Measurements from ENCODE around the gene RNF223.

Gene RNF223

DNA sequence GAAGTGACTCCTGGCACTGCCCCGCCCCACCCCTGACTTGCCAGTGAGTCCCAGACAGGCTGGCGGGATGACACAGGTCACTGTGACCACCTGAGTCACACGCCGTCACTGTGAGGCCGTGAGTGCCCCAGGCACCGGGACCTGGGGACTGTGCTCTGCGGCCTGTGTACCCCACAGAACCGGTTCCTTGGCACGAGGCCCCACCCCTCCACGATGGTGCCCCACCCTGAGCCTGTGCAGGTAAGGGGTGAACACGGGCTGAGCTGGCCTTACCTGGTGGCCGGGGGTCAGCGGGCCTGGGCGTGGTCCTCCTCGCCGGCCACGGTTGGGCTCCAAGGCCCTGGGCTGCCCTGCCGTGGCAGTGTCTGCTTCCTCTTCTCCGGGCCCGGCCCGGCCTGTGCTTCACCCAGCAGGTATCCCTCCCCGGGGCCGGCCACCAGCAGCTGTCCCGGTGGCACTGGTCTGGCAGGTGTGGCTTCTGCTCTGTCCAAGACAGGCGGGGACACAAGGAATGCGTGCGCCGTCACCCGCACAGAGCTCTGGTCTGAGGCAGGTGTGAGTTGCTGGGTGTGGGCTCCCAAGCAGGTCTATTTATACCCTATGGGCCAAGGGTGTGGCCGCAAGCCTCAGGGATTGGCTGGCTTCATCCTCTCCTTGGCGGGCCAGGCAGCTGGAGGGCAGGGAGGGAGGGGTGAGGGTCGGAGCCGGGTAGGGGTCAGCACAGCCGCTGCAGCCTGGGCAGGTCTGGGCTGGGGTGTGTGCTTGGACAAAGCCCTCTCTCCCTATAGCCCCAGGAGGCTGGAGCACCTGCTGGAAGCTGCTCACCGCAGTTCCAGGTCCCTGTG lies at the start of gene RNF223:
TSS of gene RNF223 (minus strand) at position 564 of the 845 bp plus-strand sequence. CDS start 1,740 bp downstream, outside the sequence.
- DNase-seq = no peak

DNA sequence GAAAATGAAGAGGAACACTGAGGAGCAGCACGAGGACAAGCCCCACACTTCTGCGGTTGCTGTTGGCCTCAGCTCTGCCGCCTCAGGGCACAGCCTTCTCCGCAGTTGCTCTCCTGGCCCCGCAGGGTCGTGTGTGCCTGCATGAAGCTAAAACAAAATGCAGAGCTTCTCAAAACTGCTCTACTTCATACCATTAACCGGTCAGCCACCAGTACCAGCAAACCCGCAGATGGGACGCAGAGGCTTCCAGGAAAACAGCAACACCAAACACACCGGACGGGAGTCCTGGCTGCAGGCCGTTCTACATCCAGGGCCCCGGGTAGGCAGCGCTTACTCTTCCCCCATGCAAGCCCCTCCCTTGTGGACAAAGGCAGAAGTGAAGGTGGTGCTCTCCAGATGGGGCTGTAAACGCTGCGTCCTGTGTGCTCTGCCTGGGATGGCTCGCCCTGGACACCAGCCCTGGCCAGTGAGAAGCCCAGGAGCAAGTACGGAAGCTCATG lies 48.9 kb upstream of the RNF223 start:
- DNase-seq = no peak

DNA sequence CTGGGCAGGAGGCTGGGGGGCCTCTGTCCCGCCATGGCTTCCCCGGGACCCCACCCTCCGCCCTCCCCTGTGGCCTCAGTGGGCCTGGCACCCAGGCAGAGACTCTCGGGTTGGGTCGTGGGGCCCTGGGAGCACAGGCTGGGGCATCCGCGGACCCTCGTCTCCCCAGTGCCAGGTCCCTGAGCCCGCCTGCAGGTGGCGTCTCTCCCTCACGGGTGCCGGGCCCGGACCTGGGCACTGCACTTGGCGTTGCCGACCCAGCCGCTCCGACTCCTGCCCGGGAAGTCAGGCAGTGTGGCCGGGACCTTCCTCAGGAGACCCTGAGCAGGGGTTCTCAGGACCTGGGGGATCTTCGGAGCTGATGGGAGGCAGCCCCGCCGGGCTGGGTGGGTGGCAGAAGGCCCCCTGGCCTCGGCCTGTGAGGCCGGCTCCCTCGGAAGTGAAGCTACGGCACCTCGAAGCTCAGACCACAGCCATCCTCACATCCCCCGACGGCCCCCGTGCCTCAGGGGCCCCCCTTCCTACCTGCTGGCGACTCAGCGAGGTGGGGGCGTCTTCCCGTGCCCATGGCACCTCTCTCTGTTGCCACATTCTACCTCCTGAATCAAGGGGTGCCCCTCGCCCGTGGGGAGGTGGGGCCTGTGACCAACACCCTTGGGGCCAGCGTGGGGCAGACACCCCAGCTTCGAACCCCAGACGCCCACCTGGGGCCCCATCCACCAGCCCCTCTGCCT lies 48.1 kb upstream of the RNF223 start:
- DNase-seq = peak; percentile 88

DNA sequence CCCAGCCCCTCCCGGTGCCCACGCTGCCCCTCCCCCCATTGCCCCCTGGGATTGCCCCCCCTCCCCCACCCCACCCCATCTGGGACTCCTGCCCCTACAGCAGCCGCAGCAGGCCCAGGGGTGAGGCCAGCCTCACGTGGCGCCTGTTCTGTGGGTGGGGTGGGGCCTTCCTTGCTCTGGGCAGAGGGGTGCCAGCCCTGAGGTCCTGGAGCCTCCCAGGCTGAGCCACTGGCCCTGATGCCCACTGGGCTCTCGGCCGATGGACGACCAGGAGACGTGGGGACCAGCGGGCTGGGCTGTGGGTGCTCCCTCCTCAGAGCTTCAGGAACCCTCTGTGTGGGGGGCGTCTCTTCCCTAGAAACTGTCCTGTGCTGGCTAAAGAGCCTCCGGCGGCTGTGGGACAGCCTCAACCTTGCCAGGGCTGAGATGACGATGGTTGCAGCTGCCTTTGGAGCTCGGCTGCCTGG lies 47.5 kb upstream of the RNF223 start:
- DNase-seq = no peak

DNA sequence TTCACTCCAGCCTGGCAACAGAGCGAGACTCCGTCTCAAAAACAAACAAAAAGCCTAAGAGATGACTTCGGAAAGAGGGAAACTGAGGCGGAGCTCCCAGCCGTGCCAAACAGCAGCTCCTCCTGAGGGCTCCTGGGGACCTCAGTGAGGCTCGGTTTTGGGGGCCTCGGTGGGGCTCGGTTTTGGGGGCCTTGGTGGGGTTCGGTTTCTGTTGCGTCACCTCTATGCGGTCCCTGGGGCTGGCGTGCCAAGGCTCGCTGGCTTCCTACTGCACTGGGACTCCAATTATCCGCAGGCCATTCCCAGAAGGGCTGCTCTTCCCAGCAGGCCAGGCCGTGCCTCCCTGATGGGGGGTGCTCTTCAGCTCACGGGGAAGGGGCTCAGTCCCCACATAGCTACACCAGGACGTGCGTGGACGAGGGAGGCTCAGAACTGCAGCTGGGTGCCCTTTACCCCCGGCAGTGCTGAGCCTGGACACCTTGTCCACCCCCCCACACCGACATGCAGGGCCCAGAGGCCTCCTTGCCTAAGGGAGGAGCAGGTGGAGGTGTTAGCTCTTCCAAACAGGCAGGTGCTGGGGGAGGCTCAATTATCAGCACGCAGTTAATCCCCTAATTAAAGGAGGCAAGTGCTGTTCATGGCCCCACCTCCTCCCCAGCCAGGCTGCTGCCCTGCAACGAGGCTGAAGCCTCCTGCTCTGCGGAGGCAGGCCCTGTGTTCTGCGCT lies 46.9 kb upstream of the RNF223 start:
- no peak for DNase-seq

DNA sequence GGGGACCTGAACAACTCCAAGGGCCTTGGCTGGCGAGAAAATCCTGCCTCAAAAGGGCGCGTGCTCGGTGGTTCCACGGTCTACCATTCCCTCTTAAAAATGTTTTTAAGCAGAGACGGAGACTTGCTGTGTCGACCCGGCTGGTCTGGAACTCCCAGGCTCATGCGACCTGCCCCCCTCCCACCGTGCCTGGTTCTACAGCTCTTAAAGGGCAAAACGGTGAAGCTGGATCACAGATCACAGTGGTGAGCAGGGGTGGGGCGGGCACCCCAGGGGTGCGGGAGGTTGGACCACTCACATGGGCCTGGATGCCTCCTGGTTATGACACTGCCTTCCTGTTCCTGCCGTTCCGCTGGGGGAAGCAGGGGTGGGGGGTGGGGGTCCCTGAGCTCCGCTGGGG lies 46.0 kb upstream of the RNF223 start:
- no peak for DNase-seq

DNA sequence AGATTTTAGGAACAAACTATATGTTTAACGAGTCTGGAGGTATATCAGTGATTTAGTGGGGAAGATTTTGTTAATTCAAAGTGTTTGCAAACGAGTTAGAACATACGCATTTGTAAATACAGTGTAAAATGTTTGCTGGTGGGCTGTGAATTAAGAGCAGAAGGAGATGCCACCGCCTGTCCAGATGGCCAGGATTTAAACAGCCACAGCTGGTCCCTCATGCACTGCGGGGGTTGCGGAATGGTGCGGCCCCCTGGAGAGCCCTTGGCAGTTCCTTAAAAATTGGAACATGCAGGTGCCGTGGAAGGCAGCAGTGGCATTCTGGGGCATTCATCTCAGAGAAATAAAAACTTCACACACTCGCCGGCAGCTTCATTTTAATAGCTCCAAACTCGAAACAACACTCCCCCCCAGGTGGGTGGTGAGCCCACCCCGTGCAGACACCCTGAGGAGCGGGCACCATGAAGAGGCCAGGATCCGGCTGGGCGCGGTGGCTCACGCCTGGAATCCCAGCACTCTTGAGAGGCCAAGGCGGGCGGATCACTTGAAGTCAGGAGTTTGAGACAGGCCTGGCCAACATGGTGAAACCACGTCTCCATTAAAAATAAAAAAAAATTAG lies 45.3 kb upstream of the RNF223 start:
- DNase-seq = no peak

DNA sequence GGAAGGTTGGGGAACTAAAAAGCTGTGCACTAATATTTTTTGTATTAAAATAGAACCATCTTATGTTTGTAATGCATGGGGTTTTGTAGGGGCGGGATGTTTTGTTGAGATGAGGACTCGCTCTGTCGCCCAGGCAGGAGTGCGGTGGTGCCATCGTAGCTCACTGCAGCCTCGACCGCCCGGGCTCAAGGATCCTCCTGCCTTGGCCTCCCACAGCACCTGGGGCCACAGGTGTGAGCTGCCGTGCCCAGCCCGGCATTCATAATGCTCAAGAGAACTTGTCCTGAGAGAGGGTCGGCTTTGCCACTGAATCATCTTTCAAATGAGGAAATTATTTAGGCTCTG lies 44.7 kb upstream of the RNF223 start:
- no peak for DNase-seq

DNA sequence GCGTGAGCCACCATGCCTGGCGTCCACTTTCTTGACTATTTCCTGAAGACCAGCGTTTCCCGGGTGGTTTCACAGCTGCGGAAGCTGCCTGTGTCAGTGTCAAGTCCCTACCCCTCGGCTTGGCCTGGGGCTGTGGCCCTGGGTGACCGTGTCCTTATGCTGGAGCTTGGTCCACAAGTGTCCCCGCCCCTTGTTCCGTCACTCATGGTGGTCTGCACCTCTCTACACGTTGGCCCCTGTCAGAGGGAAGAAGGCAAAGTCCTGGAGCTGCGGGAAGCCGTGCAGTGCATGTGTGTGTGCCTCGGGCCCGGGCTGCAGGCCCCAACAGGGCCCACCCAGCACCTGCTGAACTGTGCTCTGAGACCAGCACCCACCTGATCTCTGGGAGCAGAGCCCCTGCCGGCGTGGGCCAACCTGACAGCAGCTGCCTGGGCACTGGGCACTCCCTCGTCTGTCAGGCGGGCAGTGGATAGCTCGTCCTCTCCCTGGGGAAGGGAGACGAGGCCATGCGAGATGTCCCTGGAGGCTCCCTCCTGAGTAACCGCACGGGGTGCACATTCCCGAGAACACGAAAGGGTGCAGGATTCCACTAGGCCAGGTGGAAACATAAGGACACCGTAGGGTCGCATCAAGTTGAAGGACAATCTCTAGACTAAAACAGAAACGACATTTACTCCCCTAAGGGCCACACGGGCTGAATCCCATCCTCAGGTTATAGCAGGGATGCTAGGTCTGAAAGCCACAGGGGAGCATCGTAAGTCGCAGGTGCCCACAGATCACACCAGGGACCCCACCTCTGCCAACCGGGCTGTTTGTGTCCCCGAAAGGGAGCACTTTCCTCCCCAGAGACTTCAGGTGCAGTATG lies 44.1 kb upstream of the RNF223 start:
- no peak for DNase-seq

DNA sequence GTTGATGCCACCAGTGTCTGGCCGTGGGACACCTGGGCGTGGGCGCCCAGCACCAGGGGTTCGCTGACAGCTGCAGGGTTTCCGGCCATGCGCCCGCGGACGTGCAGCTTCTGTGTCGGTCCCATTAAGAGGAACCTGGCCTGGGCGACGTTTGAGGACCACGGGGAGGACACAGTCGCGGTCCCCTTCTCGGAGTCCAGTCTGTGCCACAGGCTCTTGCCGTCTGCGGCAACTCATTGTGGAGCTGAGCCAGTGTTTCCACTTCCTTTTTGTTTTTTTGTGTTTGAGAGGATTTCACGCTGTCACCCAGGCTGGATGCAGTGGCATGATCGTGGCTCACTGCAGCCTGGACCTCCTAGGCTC lies 43.3 kb upstream of the RNF223 start:
- DNase-seq = no peak

DNA sequence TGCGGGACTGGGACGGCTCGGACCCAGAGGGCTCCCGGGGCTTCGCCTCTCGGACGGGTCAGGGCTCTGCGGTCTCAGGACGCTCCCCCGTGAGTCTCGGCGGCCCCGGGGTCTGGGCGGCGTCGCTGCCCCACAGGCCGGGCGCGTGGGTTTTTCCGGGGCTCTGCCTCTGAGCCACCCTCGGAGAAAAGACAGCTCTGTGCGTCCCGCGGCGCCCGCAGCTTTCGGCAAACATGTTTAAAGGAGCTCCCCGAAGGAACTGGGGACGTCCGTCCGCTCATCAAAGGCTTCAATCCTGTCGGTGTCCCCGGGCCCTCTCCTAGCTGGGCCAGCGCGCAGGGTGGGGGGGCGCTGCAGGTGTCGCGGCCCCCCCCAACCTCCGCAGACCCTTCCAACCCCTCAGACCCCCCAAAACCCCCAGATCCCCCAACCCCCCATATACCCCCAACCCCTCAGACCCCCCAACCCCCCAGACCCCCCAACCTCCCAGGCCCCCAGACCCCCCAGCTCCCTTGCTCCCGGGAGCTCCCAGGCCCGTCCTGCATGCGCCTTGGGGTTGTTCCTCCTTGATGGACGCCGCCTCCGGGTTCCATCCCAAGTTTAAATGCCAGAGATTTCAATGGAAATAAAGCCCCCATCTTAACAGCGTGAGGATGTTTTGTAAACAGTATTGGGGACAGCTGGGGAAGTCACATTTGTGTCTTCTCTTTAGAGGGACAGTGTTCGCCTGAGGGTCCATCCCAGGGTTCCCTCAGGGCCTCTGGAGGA lies 42.8 kb upstream of the RNF223 start:
- peak; percentile 49 for DNase-seq

DNA sequence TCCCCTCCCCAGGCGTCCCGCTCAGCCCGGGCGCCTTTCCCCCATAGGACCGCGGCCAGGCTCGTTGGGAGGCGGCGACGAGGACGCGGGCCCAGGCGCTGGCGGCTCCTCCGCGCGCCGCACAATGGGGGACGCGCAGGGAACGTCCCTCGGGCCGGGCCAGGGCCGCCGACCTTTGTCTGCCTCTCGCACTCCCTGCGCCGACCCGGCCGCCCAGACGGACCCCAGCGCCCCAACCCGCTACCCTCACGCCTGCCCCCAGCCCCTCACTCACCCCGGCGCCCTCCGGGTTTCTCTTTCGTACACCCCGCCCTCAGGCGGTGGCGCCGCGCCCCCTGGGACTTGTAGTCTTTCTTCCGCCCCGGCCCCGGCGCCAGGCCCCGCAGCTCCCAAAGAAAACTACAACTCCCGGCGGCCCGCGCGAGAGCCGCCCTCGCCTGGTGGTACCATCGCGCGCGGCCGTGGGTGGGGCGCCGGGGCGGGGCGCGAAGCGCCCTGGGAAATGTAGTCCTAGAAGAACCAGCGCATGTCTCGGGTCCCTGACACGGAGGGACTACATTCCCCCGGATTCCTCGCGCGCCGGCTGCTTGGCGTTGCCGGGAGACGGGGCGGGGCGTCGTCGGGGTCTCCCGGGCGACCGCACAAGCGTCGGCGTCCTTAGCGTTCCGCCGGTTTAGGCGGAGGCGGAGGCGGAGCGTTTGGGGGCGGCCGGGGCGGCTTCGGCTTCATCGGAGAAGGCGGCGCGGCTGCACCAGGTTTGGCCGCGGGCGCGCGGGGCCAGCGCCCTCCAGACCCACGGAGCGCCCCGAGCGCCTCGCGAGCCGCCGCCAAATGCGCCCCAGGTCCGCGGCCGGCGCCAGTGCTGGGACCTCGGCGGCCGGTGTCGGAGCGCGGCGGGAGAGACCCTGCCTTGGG lies 41.9 kb upstream of the RNF223 start, which contains the start of gene C1orf159:
TSS of gene C1orf159 (minus strand) at position 304 of the 915 bp plus-strand sequence. CDS start 24,546 bp downstream, outside the sequence.
- DNase-seq = peak; percentile 99

DNA sequence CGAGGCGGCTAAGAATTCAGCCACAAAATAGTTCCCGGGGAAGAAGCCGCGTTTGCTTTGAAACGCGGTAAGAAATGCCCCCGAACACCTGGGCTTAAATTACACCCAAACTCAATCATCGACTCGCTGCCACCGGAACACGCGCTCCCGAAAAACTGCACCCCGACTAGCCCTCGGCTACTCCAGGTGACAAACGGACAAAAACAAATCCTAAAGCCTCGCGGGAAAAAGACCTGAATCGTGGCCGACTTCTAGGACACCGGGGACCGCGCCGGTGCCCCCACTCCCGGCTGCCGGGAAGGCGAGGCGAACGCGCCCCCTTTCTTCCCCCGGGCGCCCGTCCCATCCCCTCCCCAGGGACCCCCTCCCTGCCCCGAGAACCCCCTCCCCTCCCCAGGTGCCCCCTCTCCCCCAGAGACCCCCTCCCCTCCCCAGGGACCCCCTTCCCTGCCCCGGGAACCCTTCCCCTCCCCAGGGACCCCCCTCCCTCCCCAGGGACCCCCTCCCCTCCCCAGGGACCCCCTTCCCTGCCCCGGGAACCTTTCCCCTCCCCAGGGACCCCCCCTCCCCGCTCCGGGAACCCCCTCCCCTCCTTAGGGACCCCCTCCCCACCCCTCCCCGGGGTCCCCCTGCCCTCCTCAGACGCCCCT lies 41.2 kb upstream of the RNF223 start:
- no peak for DNase-seq

DNA sequence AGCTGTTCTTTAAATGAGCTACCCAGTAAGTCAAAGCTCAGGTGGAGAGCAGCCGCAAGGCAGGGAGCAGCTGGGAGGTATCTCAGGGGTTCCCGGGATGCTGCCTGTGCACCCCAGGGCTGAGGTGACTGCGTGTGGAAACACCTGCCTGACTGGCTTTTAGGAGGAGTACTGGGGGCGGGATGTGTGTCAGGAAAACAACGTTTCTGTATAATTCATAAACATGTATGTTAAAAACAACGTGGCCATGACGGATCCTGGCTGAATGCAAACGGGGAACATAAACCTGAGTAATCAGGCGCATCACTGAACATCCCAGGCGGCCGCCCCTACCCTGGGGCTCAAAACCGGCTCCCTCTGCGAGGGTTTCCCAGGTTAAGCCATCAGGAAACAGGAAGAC lies 40.3 kb upstream of the RNF223 start:
- DNase-seq = no peak

DNA sequence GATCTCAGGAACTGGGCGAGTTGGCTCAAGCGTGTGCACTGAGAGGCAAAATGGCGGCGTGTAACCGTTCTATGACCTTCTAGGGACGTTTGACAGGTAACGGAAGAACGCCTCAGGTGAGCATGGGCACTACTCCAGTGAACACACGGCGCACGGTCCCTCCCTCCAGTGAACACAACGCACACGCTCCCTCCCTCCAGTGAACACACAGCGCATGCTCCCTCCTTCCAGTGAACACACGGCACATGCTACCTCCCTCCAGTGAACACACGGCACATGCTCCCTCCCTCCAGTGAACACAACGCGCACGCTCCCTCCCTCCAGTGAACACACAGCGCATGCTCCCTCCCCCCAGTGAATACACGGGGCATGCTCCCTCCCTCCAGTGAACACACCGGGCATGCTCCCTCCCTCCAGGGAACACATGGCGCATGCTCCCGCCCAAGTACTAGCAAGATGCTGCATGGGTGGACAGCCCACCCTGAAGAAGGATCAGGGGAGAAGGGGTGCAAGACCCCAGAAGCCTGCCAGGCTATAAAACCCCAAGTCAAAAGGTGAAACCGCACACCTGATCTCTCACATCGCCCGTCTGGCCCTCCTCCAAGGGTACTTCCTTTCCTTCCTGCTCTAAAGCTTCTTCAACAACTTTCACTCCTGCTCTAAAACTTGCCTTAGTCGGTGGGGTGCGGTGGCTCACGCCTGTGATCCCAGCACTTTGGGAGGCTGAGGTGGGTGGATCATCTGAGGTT lies 38.3 kb upstream of the RNF223 start:
- no peak for DNase-seq

DNA sequence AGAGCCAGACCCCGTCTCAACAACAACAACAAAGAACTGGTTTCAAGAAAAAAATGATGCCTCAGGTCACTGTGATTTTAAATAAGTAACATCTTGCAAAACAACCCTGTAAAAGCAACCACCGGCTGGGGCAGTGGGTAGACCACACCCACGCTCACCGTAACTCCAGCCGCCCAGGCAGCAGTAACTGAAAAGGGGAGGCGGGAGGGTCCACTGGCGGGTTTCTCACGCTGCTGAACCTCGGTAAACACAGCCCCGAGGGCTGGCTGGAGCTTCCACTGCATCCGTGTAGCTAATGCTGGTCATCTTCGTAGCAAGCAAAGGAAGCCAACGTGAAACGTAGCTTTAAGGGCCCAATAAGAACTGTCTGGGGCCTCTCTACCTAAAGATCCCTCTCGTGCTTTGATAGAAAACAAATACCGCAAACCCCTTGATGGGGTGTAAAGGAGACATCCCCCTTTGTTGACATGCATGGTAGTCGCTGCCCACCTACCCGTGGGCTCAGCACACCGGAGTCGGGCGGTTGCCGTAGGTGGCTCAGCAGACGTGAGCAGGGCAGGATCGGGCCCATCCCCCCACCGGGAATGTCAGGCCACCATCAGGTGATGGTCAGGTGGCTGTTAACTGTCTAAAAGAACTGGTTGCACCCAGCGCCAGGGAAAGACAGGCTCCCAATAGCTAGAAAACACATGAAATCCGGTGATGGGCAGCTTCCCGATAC lies 37.6 kb upstream of the RNF223 start:
- DNase-seq = no peak

DNA sequence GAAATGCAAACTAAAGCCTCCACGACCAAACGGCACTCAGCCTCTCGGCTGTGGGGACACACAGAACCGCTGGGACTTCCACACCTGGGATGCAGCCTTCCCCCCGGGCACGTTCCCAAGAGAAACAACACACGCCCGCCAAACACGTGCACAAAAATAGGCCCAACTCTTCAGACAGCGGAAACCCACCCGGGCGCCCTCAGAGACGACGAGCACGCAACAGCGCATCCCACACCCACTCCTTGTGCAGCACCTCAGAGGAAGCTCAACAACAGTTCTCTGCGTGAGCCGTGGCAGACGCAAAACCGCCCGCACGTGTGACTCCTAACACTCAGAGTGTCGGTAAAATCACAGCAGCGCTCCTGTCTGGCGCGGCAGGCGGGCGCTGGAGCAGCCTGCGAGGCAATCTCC lies 36.5 kb upstream of the RNF223 start:
- DNase-seq = no peak

DNA sequence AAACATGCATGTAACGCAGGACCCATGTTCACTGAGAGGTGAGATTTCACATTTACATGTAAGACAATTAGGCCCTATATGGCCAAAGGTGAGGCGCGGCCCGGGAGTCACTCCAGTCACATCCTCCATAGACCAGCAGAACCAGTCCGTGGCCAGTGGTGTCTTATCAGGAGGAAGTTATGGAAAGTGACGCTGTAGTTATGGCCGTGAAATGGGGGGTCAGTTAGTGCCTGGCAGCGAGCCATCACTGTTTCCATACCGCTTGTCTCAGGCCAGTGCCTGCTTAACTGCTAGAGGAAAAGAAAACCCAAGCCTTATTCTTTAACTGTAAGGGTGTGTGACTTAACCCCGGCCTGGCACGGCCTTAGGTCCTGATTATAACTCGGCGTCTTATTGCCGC lies 35.6 kb upstream of the RNF223 start:
- DNase-seq = no peak

All from stimulated activated CD4-positive, alpha-beta T cell treated with anti-CD3 and anti-CD28 coated beads, Interleukin-4, amount 100 ng/mL, for 1 hour (primary cell).